ENCODE data around the gene OR7C2. TPM values are rescaled to one million over a fixed set of nuclear protein-coding genes. Genes with fewer than 3 reads are reported as not detected.

OR7C2 gene
- total RNA-seq, 1 experiment from 2014 or later = not detected

DNA sequence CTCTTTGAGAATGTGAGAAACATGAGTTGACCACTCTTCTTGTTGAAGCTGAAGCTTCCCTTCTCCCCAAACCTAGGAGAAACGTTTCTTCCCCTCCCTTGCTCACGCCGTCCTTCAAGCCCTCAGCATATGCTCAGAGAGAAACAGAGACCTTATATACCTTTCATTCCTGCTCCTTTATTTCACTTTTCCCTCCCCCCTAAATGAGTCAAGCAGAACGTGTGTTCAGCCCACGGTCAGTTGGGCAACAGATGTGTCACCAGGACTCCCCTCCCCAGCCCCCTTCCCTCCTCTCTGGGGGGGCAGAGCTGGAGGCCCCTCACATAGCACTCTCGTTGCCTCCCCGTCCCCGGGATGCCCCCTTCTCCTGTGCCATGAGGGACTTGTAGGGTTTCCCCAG lies 8.6 kb downstream of the OR7C2 start:
- H3K4me2 ChIP-seq (ENCODE audit: insufficient read depth, insufficient read length, low read length) = no peak overlapping the region
- no peak overlapping the region for H4K8ac ChIP-seq (replicated peaks; ENCODE audit: insufficient read length, low read depth, low read length)
- no peaks in the 10 kb centered on the region for H3K23me2 ChIP-seq (ENCODE audit: insufficient read length, low read depth, low read length, poor library complexity, severe bottlenecking)
- Mint-ChIP-seq H3K36me3 (ENCODE audit: insufficient read depth in 1 of 3, low read depth in 3 of 3) (peaks cover under 1 to 19% (median 3%) of the 10 kb centered on the region in 3 experiments; a peak in 3 of 7 replicates), H3K4me3 (no peak overlapping the region), H3K4me1 (no peaks in the 10 kb centered on the region), H3K9me3 (peaks cover 43 to 83% of the 10 kb centered on the region in 2 experiments), H3K27ac (no peak overlapping the region), H3K27me3 (ENCODE audit: low read depth) (peaks cover 2% of the 10 kb centered on the region; the same call in 1 of the 2 replicates)
- H3K4me1 ChIP-seq (ENCODE audit: insufficient read depth, low read length) = no peaks in the 10 kb centered on the region
- no peaks in the 10 kb centered on the region for H4K20me1 ChIP-seq (ENCODE audit: control insufficient read depth, insufficient read depth, insufficient read length)
- H3K27ac ChIP-seq (ENCODE audit: insufficient read length, low read depth, low read length) = no peak overlapping the region
- no peak overlapping the region for H2AK5ac ChIP-seq (ENCODE audit: insufficient read length, low read length)
- no peak overlapping the region for H3K14ac ChIP-seq (ENCODE audit: insufficient read depth, low read length)
- no peak overlapping the region for H2AFZ ChIP-seq (ENCODE audit: low read length)
- TF ChIP-seq, protein P1, sequence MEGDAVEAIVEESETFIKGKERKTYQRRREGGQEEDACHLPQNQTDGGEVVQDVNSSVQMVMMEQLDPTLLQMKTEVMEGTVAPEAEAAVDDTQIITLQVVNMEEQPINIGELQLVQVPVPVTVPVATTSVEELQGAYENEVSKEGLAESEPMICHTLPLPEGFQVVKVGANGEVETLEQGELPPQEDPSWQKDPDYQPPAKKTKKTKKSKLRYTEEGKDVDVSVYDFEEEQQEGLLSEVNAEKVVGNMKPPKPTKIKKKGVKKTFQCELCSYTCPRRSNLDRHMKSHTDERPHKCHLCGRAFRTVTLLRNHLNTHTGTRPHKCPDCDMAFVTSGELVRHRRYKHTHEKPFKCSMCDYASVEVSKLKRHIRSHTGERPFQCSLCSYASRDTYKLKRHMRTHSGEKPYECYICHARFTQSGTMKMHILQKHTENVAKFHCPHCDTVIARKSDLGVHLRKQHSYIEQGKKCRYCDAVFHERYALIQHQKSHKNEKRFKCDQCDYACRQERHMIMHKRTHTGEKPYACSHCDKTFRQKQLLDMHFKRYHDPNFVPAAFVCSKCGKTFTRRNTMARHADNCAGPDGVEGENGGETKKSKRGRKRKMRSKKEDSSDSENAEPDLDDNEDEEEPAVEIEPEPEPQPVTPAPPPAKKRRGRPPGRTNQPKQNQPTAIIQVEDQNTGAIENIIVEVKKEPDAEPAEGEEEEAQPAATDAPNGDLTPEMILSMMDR (conservative IDR thresholded peaks at IDR 0.05) = no peak
- no CpG with 5 or more reads among the region's 8 CpGs for WGBS (ENCODE audit: extremely low coverage, insufficient read length, low lambda C conversion rate)
- H3K56ac ChIP-seq (ENCODE audit: insufficient read length, low read depth, low read length) = no peak overlapping the region
- no peak overlapping the region for H3K9ac ChIP-seq (ENCODE audit: extremely low read depth, insufficient read length, low read length)
- no peak overlapping the region for H2BK120ac ChIP-seq (ENCODE audit: low read depth, low read length, poor library complexity, severe bottlenecking)
- no peak overlapping the region for H2BK15ac ChIP-seq (ENCODE audit: low read depth, low read length)
- H2BK20ac ChIP-seq (ENCODE audit: low read depth, low read length, poor library complexity, severe bottlenecking) = no peak overlapping the region
- no peaks in the 10 kb centered on the region for H3K27me3 ChIP-seq (ENCODE audit: insufficient read depth, low read length)
- H3K23ac ChIP-seq (ENCODE audit: insufficient read length, low read depth, low read length) = no peak overlapping the region
- no peaks in the 10 kb centered on the region for H3K9me3 ChIP-seq (ENCODE audit: control insufficient read depth, low read depth, low read length)
- H4K91ac ChIP-seq (ENCODE audit: insufficient read length, low read depth, low read length) = no peak overlapping the region
- DNase-seq = no peak
- H2BK5ac ChIP-seq (ENCODE audit: insufficient read length, low read length) = no peak overlapping the region
- H3K79me2 ChIP-seq (ENCODE audit: insufficient read depth, low read length) = no peaks in the 10 kb centered on the region
- no peak overlapping the region for H3K4ac ChIP-seq (ENCODE audit: low read depth, low read length)
- no peak overlapping the region for H3T11ph ChIP-seq (ENCODE audit: low read length)
- no peak overlapping the region for H4K5ac ChIP-seq (ENCODE audit: insufficient read length, low read depth, low read length)
- no peaks in the 10 kb centered on the region for H3K79me1 ChIP-seq (ENCODE audit: insufficient read depth, low read depth, low read length, poor library complexity, severe bottlenecking)
- no peak overlapping the region for H2BK12ac ChIP-seq (ENCODE audit: insufficient read length, low read depth, low read length)
- no peak overlapping the region for H3K18ac ChIP-seq (ENCODE audit: insufficient read length, low read depth, low read length)
